H1 (cell line): ENCODE results near the gene ALDH4A1. TPM values are rescaled to one million over a fixed set of nuclear protein-coding genes. Genes with fewer than 3 reads are reported as not detected.

Source experiments
- CTCF ChIA-PET: fragments of 300-600 bp; sonication (Branson Sonifier 250); formaldehyde crosslinking; loops from one replicate; lab custom pipeline; 2021; ENCODE audit not compliant: partially characterized antibody; lab: Charles Lee
- POLR2A ChIA-PET: fragments of 300-600 bp; sonication (Branson Sonifier 250); formaldehyde crosslinking; loops from one replicate; lab custom pipeline; 2021; ENCODE audit warnings: inconsistent platforms; ENCODE audit not compliant: partially characterized antibody; lab: Charles Lee
- DNase-seq, 2 experiments: peaks; one replicate each; pipeline versions ENCODE4 v3.0.0 to v3.0.0-alpha.2; 2010 to 2022; ENCODE audit warnings: low spot score in 2 of 2, low read depth in 1 of 2, mixed read lengths in 1 of 2
- FAIRE-seq: peaks from 2 replicates; lab custom pipeline; 2011; peaks lifted over from hg19 to GRCh38; lab: Jason Lieb, UNC
- H2AFZ ChIP-seq: 2 replicates; pipeline ENCODE4 v1.8.1; 2012; ENCODE audit warnings: low read length, inconsistent platforms
- H2AK5ac ChIP-seq: 2 replicates; pipeline ENCODE4 v1.6.1; 2013; ENCODE audit warnings: low read depth, low read length
- H2BK120ac ChIP-seq: replicated peaks from 2 replicates; pipeline ENCODE3; 2013; ENCODE audit warnings: low read depth, low read length, inconsistent platforms
- H2BK12ac ChIP-seq: 2 replicates; pipeline ENCODE4 v1.6.1; 2013; ENCODE audit warnings: low read depth, low read length
- H2BK15ac ChIP-seq: 2 replicates; pipeline ENCODE4 v1.6.1; 2013; ENCODE audit warnings: low read length
- H2BK20ac ChIP-seq: 2 replicates; pipeline ENCODE4 v1.6.1; 2013; ENCODE audit warnings: low read length
- H2BK5ac ChIP-seq: 2 replicates; pipeline ENCODE4 v1.6.1; 2013; ENCODE audit warnings: low read depth, low read length
- H3K14ac ChIP-seq: 2 replicates; pipeline ENCODE4 v1.6.1; 2013; ENCODE audit warnings: inconsistent platforms; ENCODE audit not compliant: insufficient read length
- H3K18ac ChIP-seq: 2 replicates; pipeline ENCODE4 v1.6.1; 2013; ENCODE audit warnings: low read length; ENCODE audit errors: extremely low read depth
- H3K23ac ChIP-seq: 2 replicates; pipeline ENCODE4 v1.6.1; 2013; ENCODE audit warnings: inconsistent platforms; ENCODE audit not compliant: insufficient read length
- H3K23me2 ChIP-seq: 2 replicates; pipeline ENCODE4 v1.6.1; 2013; ENCODE audit warnings: low read depth, low read length
- H3K27ac ChIP-seq: 2 replicates; pipeline ENCODE4 v1.6.1; 2011; ENCODE audit warnings: low read depth, low read length, inconsistent platforms
- H3K27me3 ChIP-seq, 4 experiments: replicated peaks in 1 of 4; 1 replicate in 1 of 4; 2 replicates in 3 of 4; pipeline versions ENCODE4 v1.6.1 to v1.8.1; 2011 to 2013; ENCODE audit warnings: low read length in 3 of 4, mild to moderate bottlenecking in 3 of 4, inconsistent platforms in 2 of 4, mixed read lengths in 2 of 4, moderate library complexity in 1 of 4; ENCODE audit not compliant: control insufficient read depth in 3 of 4, insufficient read depth in 3 of 4; ENCODE audit errors: extremely low read depth in 1 of 4
- H3K36me3 ChIP-seq, 4 experiments: 2 replicates each; pipeline versions ENCODE4 v1.6.1 to v1.8.1; 2011 to 2013; ENCODE audit warnings: mild to moderate bottlenecking in 4 of 4, low read length in 3 of 4, moderate library complexity in 2 of 4, control low read depth in 1 of 4, inconsistent platforms in 1 of 4; ENCODE audit not compliant: insufficient read depth in 4 of 4, control insufficient read depth in 2 of 4
- H3K4ac ChIP-seq: replicated peaks from 2 replicates; pipeline ENCODE3; 2013; ENCODE audit warnings: low read length, low read depth, mixed read lengths, inconsistent platforms; ENCODE audit not compliant: insufficient read length
- H3K4me1 ChIP-seq, 4 experiments: replicated peaks in 1 of 4; 1 replicate in 1 of 4; 2 replicates in 3 of 4; pipeline versions ENCODE4 v1.6.1 to v1.8.1; 2011 to 2013; ENCODE audit warnings: low read length in 3 of 4, inconsistent platforms in 2 of 4, mixed read lengths in 1 of 4; ENCODE audit not compliant: insufficient read depth in 4 of 4, control insufficient read depth in 3 of 4
- H3K4me2 ChIP-seq, 2 experiments: 2 replicates each; pipeline versions ENCODE4 v1.6.1 to v1.8.1; 2011 to 2013; ENCODE audit warnings: low read depth in 2 of 2, low read length in 2 of 2, control low read depth in 1 of 2, inconsistent platforms in 1 of 2, mild to moderate bottlenecking in 1 of 2; ENCODE audit not compliant: insufficient read depth in 1 of 2
- H3K4me3 ChIP-seq, 4 experiments: fragments of 200-600, 300-600 bp in 1 of 4; sonication (generic), shearing (Covaris generic), sonication (Bioruptor Twin) in 1 of 4; 2 replicates each; pipeline versions ENCODE4 v1.5.1 to v1.8.1; 2011 to 2016; ENCODE audit warnings: low read length in 4 of 4, low read depth in 3 of 4, control low read depth in 2 of 4, inconsistent platforms in 2 of 4, mild to moderate bottlenecking in 2 of 4, mixed read lengths in 1 of 4, moderate library complexity in 1 of 4; ENCODE audit not compliant: insufficient read depth in 2 of 4; ENCODE audit errors: extremely low read depth in 1 of 4
- H3K56ac ChIP-seq: replicated peaks from 2 replicates; pipeline ENCODE3; 2013; ENCODE audit warnings: low read depth, mild to moderate bottlenecking, mixed read lengths, low read length, inconsistent platforms; ENCODE audit not compliant: insufficient read length
- H3K79me1 ChIP-seq: 2 replicates; pipeline ENCODE4 v1.6.1; 2013; ENCODE audit warnings: low read depth, low read length, control low read depth
- H3K79me2 ChIP-seq, 2 experiments: 2 replicates each; pipeline versions ENCODE4 v1.6.1 to v1.8.1; 2012 to 2013; ENCODE audit warnings: low read length in 2 of 2, mild to moderate bottlenecking in 2 of 2, inconsistent platforms in 1 of 2; ENCODE audit not compliant: insufficient read depth in 2 of 2, control insufficient read depth in 1 of 2
- H3K9ac ChIP-seq, 4 experiments: replicated peaks in 1 of 4; 1 replicate in 1 of 4; 2 replicates in 3 of 4; pipeline versions ENCODE4 v1.6.1 to v1.8.1; 2011 to 2013; ENCODE audit warnings: low read depth in 3 of 4, low read length in 3 of 4, control low read depth in 2 of 4, mild to moderate bottlenecking in 2 of 4, moderate library complexity in 2 of 4, inconsistent platforms in 1 of 4; ENCODE audit errors: extremely low read depth in 1 of 4
- H3K9me3 ChIP-seq, 2 experiments: 2 replicates each; pipeline versions ENCODE4 v1.6.1 to v1.8.1; 2012 to 2013; ENCODE audit warnings: mild to moderate bottlenecking in 2 of 2, moderate library complexity in 2 of 2, control low read depth in 1 of 2, inconsistent platforms in 1 of 2, low read depth in 1 of 2, low read length in 1 of 2, mixed read lengths in 1 of 2; ENCODE audit not compliant: insufficient read depth in 2 of 2
- H4K20me1 ChIP-seq, 2 experiments: replicated peaks in 1 of 2; 2 replicates each; pipeline versions ENCODE3 to v1.8.1; 2011 to 2013; ENCODE audit warnings: inconsistent platforms in 2 of 2, low read length in 2 of 2, mild to moderate bottlenecking in 1 of 2; ENCODE audit not compliant: insufficient read depth in 2 of 2, control insufficient read depth in 1 of 2
- H4K5ac ChIP-seq: 2 replicates; pipeline ENCODE4 v1.6.1; 2013; ENCODE audit warnings: low read length, low read depth, mixed read lengths, inconsistent platforms; ENCODE audit not compliant: insufficient read length
- H4K8ac ChIP-seq: 2 replicates; pipeline ENCODE4 v1.8.0; 2013; ENCODE audit warnings: mild to moderate bottlenecking, moderate library complexity, low read length, inconsistent platforms; ENCODE audit not compliant: insufficient read depth; ENCODE audit errors: extremely low read depth
- H4K91ac ChIP-seq: replicated peaks from 2 replicates; pipeline ENCODE3; 2013; ENCODE audit warnings: low read length, mixed read lengths, inconsistent platforms; ENCODE audit not compliant: insufficient read length
- CTCF ChIP-seq, 3 experiments: IDR thresholded peaks; 1 replicate in 2 of 3; 2 replicates in 1 of 3; pipeline versions ENCODE4 v1.5.1 to v1.6.1; 2011; ENCODE audit warnings: low read length in 3 of 3, mild to moderate bottlenecking in 3 of 3, inconsistent platforms in 2 of 3, low read depth in 1 of 3, moderate library complexity in 1 of 3; ENCODE audit not compliant: insufficient read depth in 1 of 3; ENCODE audit errors: control extremely low read depth in 1 of 3
- HDAC6 ChIP-seq: IDR thresholded peaks from one replicate; pipeline ENCODE4 v1.7.1; 2012; ENCODE audit warnings: low read depth, mild to moderate bottlenecking, inconsistent platforms, low read length, moderate library complexity
- whole genome bisulfite sequencing, 2 experiments: shearing (Covaris generic) in 1 of 2; methylation state at CpG; one replicate each; pipeline versions ENCODE4 v1.1.6 to v1.1.7; 2013 to 2015; ENCODE audit warnings: low lambda C conversion rate in 2 of 2, mixed read lengths in 2 of 2, inconsistent platforms in 1 of 2, low coverage in 1 of 2, missing lambda C conversion rate in 1 of 2; ENCODE audit not compliant: insufficient replicate concordance in 2 of 2, insufficient coverage in 1 of 2, insufficient read length in 1 of 2; ENCODE audit errors: extremely low coverage in 1 of 2, missing lambda C conversion rate in 1 of 2; 5-methylcytosine and 5-hydroxymethylcytosine counted together
- polyA plus RNA-seq, 7 experiments: library from polyadenylated mRNA; depleted of rRNA in 3 of 7; stranded (reverse) in 5 of 7; unstranded in 2 of 7; fragments of >200 nt in 5 of 7; fragments of 200-250 nt in 2 of 7; gene quantifications; 1 replicate in 5 of 7; 2 replicates in 1 of 7; 4 replicates in 1 of 7; pipeline versions ENCODE4 v1.2.1 to v1.2.3, GENCODE V29; 2011 to 2013; ENCODE audit warnings: missing spikeins in 2 of 7, mixed read lengths in 2 of 7
- total RNA-seq: library from RNA; stranded (reverse); fragmentation: NEBNext Ultra II Directional; extraction: Animal tissue kit (Norgen Biotek cat#: 25700); gene quantifications from 2 replicates; pipeline ENCODE4 v1.2.1, GENCODE V29; 2021

Gene ALDH4A1
- total and polyA plus RNA-seq, 2 of the 8 experiments (the other 6 are each of a cell fraction or from before 2014, with no cell fraction given), result 30.3 to 35.9 TPM

- no peak overlapping the region for H4K91ac ChIP-seq
- no peaks in the 10 kb centered on the region for H3K4me1 ChIP-seq
- H2BK120ac ChIP-seq, result no peak overlapping the region
- H2AFZ ChIP-seq, result no peak overlapping the region
- H2BK12ac ChIP-seq, result no peak overlapping the region
- WGBS, 2 experiments, result 86% methylated on average over 8 of the region's 12 CpGs; no CpG with 5 or more reads in 1 of the 2 experiments
- no peak overlapping the region for H2BK20ac ChIP-seq
- peaks cover 0 to 2% of the 10 kb centered on the region in 2 experiments for H4K20me1 ChIP-seq
- no peak overlapping the region for H2BK5ac ChIP-seq
- no peak overlapping the region for H2AK5ac ChIP-seq
- H4K8ac ChIP-seq, result no peak overlapping the region
- no peak overlapping the region for H3K56ac ChIP-seq
- no peak overlapping the region for H3K23ac ChIP-seq
- H4K5ac ChIP-seq, result no peak overlapping the region
- ChIA-PET POLR2A (no interaction called here), CTCF (interaction anchor here (1.1 to 4.3 kb wide), 4 partner anchors 8 to 188 kb away, joined by 3 to 16 read pairs (median 6); partner anchors contain the start of gene TAS1R2)
- no peak overlapping the region for H3K18ac ChIP-seq
- no peaks in the 10 kb centered on the region; a peak in 2 of 8 replicates for H3K36me3 ChIP-seq
- no peak overlapping the region for H3K27ac ChIP-seq
- no peaks in the 10 kb centered on the region for H3K27me3 ChIP-seq
- H3K14ac ChIP-seq, result no peak overlapping the region
- H3K4ac ChIP-seq, result no peak overlapping the region
- no peaks in the 10 kb centered on the region for H3K23me2 ChIP-seq
- FAIRE-seq (no peak), DNase-seq (no peak)
- H3K4me2 ChIP-seq, result no peak overlapping the region
- no peaks in the 10 kb centered on the region for H3K79me2 ChIP-seq
- H3K79me1 ChIP-seq, result peaks cover 2% of the 10 kb centered on the region; the same call in 1 of the 2 replicates
- no peaks in the 10 kb centered on the region for H3K9me3 ChIP-seq
- no peak overlapping the region for H2BK15ac ChIP-seq
- no peak overlapping the region for H3K9ac ChIP-seq
- H3K4me3 ChIP-seq, result no peak overlapping the region
- TF ChIP-seq HDAC6 (no peak), CTCF (IDR thresholded peaks at IDR 0.05; ENCODE audit: control extremely low read depth in 1 of 3, insufficient read depth in 1 of 3, low read depth in 1 of 3, low read length in 3 of 3) (no peak)
Measured at GRCh38 chr1:18868801-18869424, 33.4 kb downstream of the ALDH4A1 start.
